Loucy (cell line): ENCODE measurements around the gene NCAPD2.

Source experiments
- H2AFZ ChIP-seq: fragments of 200-600 bp; sonication (generic); 2 replicates; pipeline ENCODE4 v1.6.0; 2016; ENCODE audit warnings: antibody characterized with exemption, mild to moderate bottlenecking, low read length, moderate library complexity
- H3F3A ChIP-seq: fragments of 200-600 bp; 2 replicates; pipeline ENCODE4 v1.6.0; 2016; ENCODE audit warnings: antibody characterized with exemption, low read depth, mild to moderate bottlenecking
- H3K27me3 ChIP-seq: fragments of 200-600 bp; sonication (generic); 2 replicates; pipeline ENCODE4 v1.6.1; 2014; ENCODE audit warnings: low read length, mild to moderate bottlenecking; ENCODE audit not compliant: insufficient read depth, poor library complexity, severe bottlenecking
- H3K36me3 ChIP-seq: fragments of 200-600 bp; sonication (generic); 2 replicates; pipeline ENCODE4 v1.6.1; 2016; ENCODE audit warnings: low read length; ENCODE audit not compliant: insufficient read depth
- H3K4me1 ChIP-seq: fragments of 200-600 bp; sonication (generic); 2 replicates; pipeline ENCODE4 v1.5.1; 2014; ENCODE audit warnings: low read length, mild to moderate bottlenecking; ENCODE audit not compliant: insufficient read depth, poor library complexity, severe bottlenecking
- H3K4me2 ChIP-seq: fragments of 200-600 bp; sonication (generic); 2 replicates; pipeline ENCODE4 v1.6.0; 2014; ENCODE audit warnings: antibody characterized with exemption, low read length, low read depth, mild to moderate bottlenecking; ENCODE audit not compliant: poor library complexity, severe bottlenecking
- H3K4me3 ChIP-seq: fragments of 200-600 bp; sonication (generic); 2 replicates; pipeline ENCODE4 v1.5.1; 2014; ENCODE audit warnings: low read length, mild to moderate bottlenecking, mixed read lengths; ENCODE audit not compliant: poor library complexity, severe bottlenecking
- H3K79me2 ChIP-seq: fragments of 200-600 bp; sonication (generic); 2 replicates; pipeline ENCODE4 v1.6.1; 2014; ENCODE audit warnings: low read length; ENCODE audit not compliant: insufficient read depth
- H3K9ac ChIP-seq: fragments of 200-600 bp; sonication (generic); 2 replicates; pipeline ENCODE4 v1.6.0; 2014; ENCODE audit warnings: mild to moderate bottlenecking, low read depth, low read length, moderate library complexity; ENCODE audit not compliant: poor library complexity, severe bottlenecking
- H3K9me2 ChIP-seq: fragments of 200-600 bp; sonication (generic); replicated peaks from 2 replicates; pipeline ENCODE4 v1.6.1; 2016; ENCODE audit warnings: low read depth, low read length, mixed read lengths
- H3K9me3 ChIP-seq: fragments of 200-600 bp; sonication (generic); 2 replicates; pipeline ENCODE4 v1.6.1; 2014; ENCODE audit warnings: mild to moderate bottlenecking, antibody characterized with exemption, low read length, low read depth; ENCODE audit not compliant: insufficient read depth
- H4K20me1 ChIP-seq: fragments of 200-600 bp; sonication (generic); 2 replicates; pipeline ENCODE4 v1.6.0; 2014; ENCODE audit warnings: antibody characterized with exemption, low read length, mild to moderate bottlenecking; ENCODE audit not compliant: insufficient read depth, poor library complexity, severe bottlenecking
- CTCF ChIP-seq: fragments of 200-600 bp; sonication (generic); conservative IDR thresholded peaks from 2 replicates; pipeline ENCODE4 v1.5.1; 2014; ENCODE audit warnings: mild to moderate bottlenecking, antibody characterized with exemption, low read length
- EZH2phosphoT487 ChIP-seq: fragments of 200-600 bp; IDR thresholded peaks from 2 replicates; pipeline ENCODE4 v1.6.1; 2018; ENCODE audit warnings: antibody characterized with exemption, mild to moderate bottlenecking, moderate library complexity, borderline replicate concordance

Gene NCAPD2

GRCh38 chr12:6458281-6459003 lies 35.5 kb upstream of the NCAPD2 start:
- Histone ChIP-seq H3F3A (peaks cover 10% of the 10 kb centered on the region; the same call in 1 of the 2 replicates), H2AFZ (no peak overlapping the region), H3K4me1 (peaks cover 29% of the 10 kb centered on the region), H3K36me3 (peaks cover 23% of the 10 kb centered on the region; the same call in 1 of the 2 replicates), H3K9me2 (no peaks in the 10 kb centered on the region), H3K27me3 (no peaks in the 10 kb centered on the region), H3K4me2 (no peak overlapping the region), H4K20me1 (no peaks in the 10 kb centered on the region), H3K9ac (no peak overlapping the region), H3K79me2 (peaks cover 27% of the 10 kb centered on the region), H3K9me3 (no peaks in the 10 kb centered on the region), H3K4me3 (no peak overlapping the region)
- TF ChIP-seq EZH2phosphoT487: no peak
- no peak for TF ChIP-seq CTCF

- TF ChIP-seq EZH2phosphoT487 (no peak), CTCF (no peak)
- no peaks in the 10 kb centered on the region for H3K9me2 ChIP-seq
- H3F3A ChIP-seq: peaks cover 10% of the 10 kb centered on the region; the same call in 1 of the 2 replicates
- no peak overlapping the region for H3K4me2 ChIP-seq
- no peak overlapping the region for H3K9ac ChIP-seq
- peaks cover 34% of the 10 kb centered on the region for H3K4me1 ChIP-seq
- no peaks in the 10 kb centered on the region for H3K27me3 ChIP-seq
- no peak overlapping the region for H2AFZ ChIP-seq
- H3K79me2 ChIP-seq: peaks cover 28% of the 10 kb centered on the region
- peaks cover 23% of the 10 kb centered on the region; the same call in 1 of the 2 replicates for H3K36me3 ChIP-seq
- H3K9me3 ChIP-seq: no peaks in the 10 kb centered on the region
- H4K20me1 ChIP-seq: no peaks in the 10 kb centered on the region
- no peak overlapping the region for H3K4me3 ChIP-seq
Observed at GRCh38 chr12:6459004-6459337, 34.9 kb upstream of the NCAPD2 start.

GRCh38 chr12:6460751-6461371 lies 33.0 kb upstream of the NCAPD2 start:
- Histone ChIP-seq H3K9me3 (no peaks in the 10 kb centered on the region), H4K20me1 (no peaks in the 10 kb centered on the region), H2AFZ (no peak overlapping the region), H3K79me2 (peaks cover 29% of the 10 kb centered on the region), H3K9me2 (no peaks in the 10 kb centered on the region), H3K9ac (peak overlapping the region; percentile 82), H3K4me2 (peak overlapping the region; percentile 89), H3K36me3 (peaks cover 28% of the 10 kb centered on the region; the same call in 1 of the 2 replicates), H3K27me3 (no peaks in the 10 kb centered on the region), H3K4me1 (peaks cover 45% of the 10 kb centered on the region), H3F3A (peaks cover 10% of the 10 kb centered on the region; the same call in 1 of the 2 replicates), H3K4me3 (peak overlapping the region; percentile 74)
- TF ChIP-seq CTCF (no peak), EZH2phosphoT487 (no peak)
